GM12878 (cell line): ENCODE results near the gene SLCO4A1. TPM values are rescaled to one million over a fixed set of nuclear protein-coding genes. Genes with fewer than 3 reads are reported as not detected.

Source experiments
- BHLHE40 ChIP-seq, 2 experiments: fragments of 450-650 bp in 1 of 2; IDR thresholded peaks; 2 replicates each; pipeline ENCODE4 v1.6.1; 2011 to 2017; ENCODE audit warnings: low read depth in 2 of 2, borderline replicate concordance in 1 of 2, improper control_type of control experiment in 1 of 2, low read length in 1 of 2, mild to moderate bottlenecking in 1 of 2
- BRCA1 ChIP-seq: IDR thresholded peaks from 2 replicates; pipeline ENCODE4 v1.6.1; 2011; ENCODE audit warnings: low read depth, low read length, improper control_type of control experiment
- GATAD2B ChIP-seq: fragments of 450-650 bp; conservative IDR thresholded peaks from 2 replicates; pipeline ENCODE4 v1.6.1; 2017; ENCODE audit warnings: low read depth, mild to moderate bottlenecking, moderate library complexity
- IKZF1 ChIP-seq: fragments of 450-650 bp; conservative IDR thresholded peaks from 2 replicates; pipeline ENCODE4 v1.6.1; 2017; ENCODE audit warnings: antibody characterized with exemption, mild to moderate bottlenecking
- JUNB ChIP-seq: IDR thresholded peaks from 2 replicates; pipeline ENCODE4 v1.6.1; 2016; ENCODE audit warnings: antibody characterized with exemption, mild to moderate bottlenecking
- MEF2B ChIP-seq: fragments of 450-650 bp; IDR thresholded peaks from 2 replicates; pipeline ENCODE4 v1.6.1; 2018; ENCODE audit warnings: mild to moderate bottlenecking, moderate library complexity; ENCODE audit not compliant: partially characterized antibody, poor library complexity, severe bottlenecking
- MTA2 ChIP-seq: fragments of 450-650 bp; IDR thresholded peaks from 2 replicates; pipeline ENCODE4 v1.6.1; 2016; ENCODE audit warnings: low read depth, mild to moderate bottlenecking, moderate library complexity
- NBN ChIP-seq: fragments of 450-650 bp; IDR thresholded peaks from 2 replicates; pipeline ENCODE4 v1.6.1; 2016
- NR2F1 ChIP-seq: fragments of 450-650 bp; conservative IDR thresholded peaks from 2 replicates; pipeline ENCODE4 v1.6.1; 2017; ENCODE audit warnings: mild to moderate bottlenecking
- POU2F2 ChIP-seq: IDR thresholded peaks from 3 replicates; pipeline ENCODE4 v1.6.1; 2011; ENCODE audit warnings: low read depth, mild to moderate bottlenecking, low read length, borderline replicate concordance
- RAD21 ChIP-seq: IDR thresholded peaks from 2 replicates; pipeline ENCODE4 v1.6.1; 2011; ENCODE audit warnings: mild to moderate bottlenecking, low read depth, low read length, moderate library complexity; ENCODE audit not compliant: insufficient read depth
- SMARCA5 ChIP-seq: fragments of 450-650 bp; IDR thresholded peaks from 2 replicates; pipeline ENCODE4 v1.6.1; 2017; ENCODE audit warnings: mild to moderate bottlenecking
- SPI1 ChIP-seq: IDR thresholded peaks from 2 replicates; pipeline ENCODE4 v1.6.1; 2011; ENCODE audit warnings: low read depth, mild to moderate bottlenecking, low read length, moderate library complexity, borderline replicate concordance; ENCODE audit not compliant: insufficient read depth
- TAF1 ChIP-seq: IDR thresholded peaks from 2 replicates; pipeline ENCODE4 v1.6.1; 2011; ENCODE audit warnings: mild to moderate bottlenecking, low read depth, low read length, borderline replicate concordance
- TCF12 ChIP-seq: IDR thresholded peaks from 2 replicates; pipeline ENCODE4 v1.6.1; 2011; ENCODE audit warnings: low read depth, mild to moderate bottlenecking, low read length
- ZBTB33 ChIP-seq: fragments of 450-650 bp; IDR thresholded peaks from 2 replicates; pipeline ENCODE4 v1.6.1; 2017; ENCODE audit warnings: mild to moderate bottlenecking
- polyA plus RNA-seq, 11 experiments: library from polyadenylated mRNA; depleted of rRNA in 4 of 11; unstranded in 6 of 11; stranded (reverse) in 5 of 11; fragments of >200 nt; fragmentation: Nextera tagmentation in 4 of 11; fragmentation: Illumina TruSeq in 1 of 11; extraction: Ambion mirVana in 4 of 11; extraction: Trizol in 1 of 11; gene quantifications; 1 replicate in 1 of 11; 2 replicates in 10 of 11; pipeline versions ENCODE4 v1.2.1 to v1.2.3, GENCODE V29; 2011 to 2016; ENCODE audit warnings: inconsistent platforms in 2 of 11, missing spikeins in 2 of 11, low read depth in 1 of 11
- total RNA-seq, 4 experiments: library from RNA; depleted of rRNA in 3 of 4; stranded (reverse); fragments of >200 nt in 3 of 4; fragmentation: Illumina TruSeq in 1 of 4; extraction: Trizol in 1 of 4; gene quantifications; 2 replicates each; pipeline versions ENCODE4 v1.2.1 to v1.2.3, GENCODE V29; 2013 to 2021
- TF ChIP-seq, protein P1 (sequence below): IDR thresholded peaks from 2 replicates; pipeline ENCODE4 v1.6.1; 2011; ENCODE audit warnings: low read depth, low read length, improper control_type of control experiment, borderline replicate concordance

SLCO4A1 gene
- total and polyA plus RNA-seq, 10 of the 15 experiments (the other 5 are each of a cell fraction or from before 2014, with no cell fraction given): 2.1 to 30.7 (median 12.0) TPM

DNA sequence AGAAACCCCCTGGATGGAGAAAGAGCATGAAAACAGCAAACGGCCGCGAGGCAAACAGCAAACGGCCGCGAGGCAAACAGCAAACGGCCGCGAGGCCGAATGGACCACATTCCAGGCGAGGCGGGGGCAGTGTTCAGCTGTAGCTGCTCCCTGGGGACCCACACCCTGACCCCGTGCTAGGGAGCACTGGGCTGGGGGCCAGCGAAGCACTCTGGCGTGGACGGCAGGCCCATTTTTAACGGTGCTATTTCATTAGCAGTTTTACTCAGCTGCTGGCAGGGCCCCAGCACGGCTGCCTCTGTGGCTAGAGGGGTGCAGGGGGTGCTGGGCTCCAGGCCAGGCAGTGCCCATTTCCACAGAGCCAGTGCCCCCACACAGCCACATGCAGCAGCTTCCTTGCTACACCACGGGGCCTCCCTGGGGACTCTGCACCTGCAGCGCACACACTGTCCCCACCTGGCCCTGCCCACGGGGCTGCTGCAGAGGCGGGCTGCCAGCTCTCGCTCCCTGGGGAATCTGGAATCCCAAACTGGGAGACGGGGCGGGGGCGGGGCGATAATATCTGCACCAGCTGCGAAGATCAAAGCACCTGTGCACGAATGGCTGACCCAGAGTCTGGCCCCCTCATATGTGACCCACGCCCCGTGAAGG is 35.6 kb upstream of the SLCO4A1 start (continued):
- TF ChIP-seq TAF1 (no peak), JUNB (no peak), BRCA1 (no peak), MTA2 (no peak), TCF12 (0 out of 2 replicates have a peak, but pooled peaks have one; percentile 47), BHLHE40 (IDR thresholded peaks at IDR 0.05; ENCODE audit: borderline replicate concordance in 1 of 2, low read depth in 2 of 2, low read length in 1 of 2) (peak in 1 of 2 experiments; percentile 58; a peak in 1 of 4 replicates), NBN (no peak), MEF2B (peak; percentile 58), ZBTB33 (no peak), IKZF1 (peak; percentile 71), POU2F2 (no peak), GATAD2B (0 out of 2 replicates have a peak, but pooled peaks have one; percentile 40), SPI1 (no peak), SMARCA5 (no peak), NR2F1 (peak; percentile 48; the same call in 1 of the 2 replicates), RAD21 (no peak)
- TF ChIP-seq, protein P1, sequence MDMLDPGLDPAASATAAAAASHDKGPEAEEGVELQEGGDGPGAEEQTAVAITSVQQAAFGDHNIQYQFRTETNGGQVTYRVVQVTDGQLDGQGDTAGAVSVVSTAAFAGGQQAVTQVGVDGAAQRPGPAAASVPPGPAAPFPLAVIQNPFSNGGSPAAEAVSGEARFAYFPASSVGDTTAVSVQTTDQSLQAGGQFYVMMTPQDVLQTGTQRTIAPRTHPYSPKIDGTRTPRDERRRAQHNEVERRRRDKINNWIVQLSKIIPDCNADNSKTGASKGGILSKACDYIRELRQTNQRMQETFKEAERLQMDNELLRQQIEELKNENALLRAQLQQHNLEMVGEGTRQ: no peak
